RKO (cell line): Measurements from ENCODE around the gene SLC43A2.
"Not testable (repeated sequence)": the region's sequence is repeated elsewhere in the genome, so short reads cannot be mapped to it uniquely, and the experiment has no call there.

Experiments used
- DNase-seq: peaks from one replicate; pipeline ENCODE4 v3.0.0-alpha.2; 2016; ENCODE audit warnings: low spot score

Gene SLC43A2

DNA sequence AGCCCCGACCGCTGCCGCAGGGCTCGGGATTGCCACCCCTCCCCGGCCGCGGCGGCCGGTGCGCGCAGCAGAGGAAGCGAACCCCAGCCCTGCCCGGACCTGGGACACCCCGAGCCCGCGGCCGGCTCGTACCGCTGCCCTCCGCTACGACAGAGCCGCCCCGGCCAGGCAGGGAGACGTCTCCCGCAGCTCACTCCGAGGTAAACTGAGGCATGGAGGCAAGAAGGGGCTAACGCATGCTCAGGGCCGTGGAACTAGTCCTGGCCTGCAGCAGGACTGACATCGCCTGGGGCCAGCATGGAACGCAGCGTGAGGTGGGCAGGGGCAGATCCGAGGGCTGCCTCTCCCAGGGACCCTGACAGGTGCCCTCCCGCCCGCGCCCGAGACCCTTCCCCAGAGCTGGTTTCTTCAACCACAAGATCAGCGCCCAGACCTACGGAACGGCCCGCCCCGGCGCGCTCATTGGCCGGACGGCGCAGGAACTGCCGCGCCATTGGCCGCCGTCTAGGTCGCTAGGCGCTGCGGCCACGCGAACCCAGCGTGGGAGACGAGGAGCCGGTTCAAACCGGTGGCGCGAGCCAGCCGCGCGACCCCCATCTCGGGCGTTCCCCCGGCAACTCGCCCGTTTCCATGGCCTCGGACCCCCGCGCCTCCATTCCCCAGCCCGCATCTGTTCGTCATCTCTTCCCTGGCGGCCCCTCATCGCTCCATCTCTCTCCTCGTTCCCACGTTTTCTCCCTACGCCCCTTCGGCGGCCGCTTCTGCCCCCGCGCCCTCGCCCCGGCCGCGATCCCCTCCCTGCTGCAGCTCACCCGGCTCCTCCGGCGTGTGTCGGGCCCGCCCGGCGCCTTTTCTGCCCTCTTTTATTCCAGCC, at the start of gene SLC43A2:
Gene SLC43A2, minus strand, starts transcription at position 853 of the 874 bp plus-strand sequence. CDS start 960 bp downstream, outside the sequence.
- DNase-seq = peak; percentile 87

- no peak for DNase-seq
These were observed 47.8 kb upstream of the SLC43A2 start for GRCh38 chr17:1676401-1676800.

GRCh38 chr17:1673041-1673785, 44.6 kb upstream of the SLC43A2 start:
- no peak for DNase-seq

- DNase-seq = not testable (repeated sequence)
These were observed 35.3 kb upstream of the SLC43A2 start for GRCh38 chr17:1663934-1664333.

DNA sequence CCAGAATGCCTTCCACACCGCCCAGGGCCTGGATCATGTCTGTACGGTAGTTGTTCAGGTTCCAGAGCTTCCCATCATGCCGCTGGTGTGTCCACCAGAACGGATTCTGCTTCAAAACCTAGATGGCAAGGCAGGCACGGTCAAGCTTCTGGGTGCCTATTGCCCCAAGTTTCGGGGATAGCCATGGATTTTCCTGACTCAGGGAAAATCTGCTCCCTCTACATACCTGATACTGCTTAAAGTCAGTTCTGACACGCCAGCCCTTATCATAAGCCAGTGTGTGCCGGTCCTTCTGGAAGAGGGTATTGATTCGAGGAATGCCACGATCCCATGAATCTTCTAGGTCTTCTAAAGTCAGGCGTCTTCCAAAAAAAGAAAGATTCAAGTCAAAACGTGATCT, 32.4 kb upstream of the SLC43A2 start:
- no peak for DNase-seq

- no peak for DNase-seq
These were observed 29.5 kb upstream of the SLC43A2 start for GRCh38 chr17:1658100-1658499.

- no peak for DNase-seq
These were observed 25.1 kb upstream of the SLC43A2 start for GRCh38 chr17:1653735-1654134.

DNA sequence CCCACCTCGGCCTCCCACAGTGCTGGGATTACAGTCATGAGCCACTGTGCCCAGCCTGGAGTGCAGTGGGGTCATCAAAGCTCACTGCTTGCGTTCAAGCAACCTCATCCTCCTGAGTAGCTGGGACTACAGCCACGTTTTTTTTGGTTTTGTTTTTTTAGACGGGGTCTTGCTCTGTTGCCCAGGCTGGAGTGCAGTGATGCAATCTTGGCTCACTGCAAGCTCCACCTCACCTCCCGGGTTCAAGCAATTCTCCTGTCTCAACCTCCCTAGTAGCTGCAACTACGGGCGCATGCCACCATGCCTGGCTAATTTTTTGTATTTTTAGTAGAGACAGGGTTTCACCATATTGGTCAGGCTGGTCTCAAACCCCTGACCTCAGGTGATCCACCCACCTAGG, 24.2 kb upstream of the SLC43A2 start:
- not testable (repeated sequence) for DNase-seq

GRCh38 chr17:1651559-1651844, 22.9 kb upstream of the SLC43A2 start:
- DNase-seq = no peak

- no peak for DNase-seq
These were observed 22.3 kb upstream of the SLC43A2 start for GRCh38 chr17:1650731-1651558.

- DNase-seq = peak; percentile 72
These were observed 21.3 kb upstream of the SLC43A2 start, which contains the start of gene RILP for GRCh38 chr17:1649844-1650501. TSS of gene RILP (minus strand) at chr17:1649866. CDS start at chr17:1649804, 62 bp downstream.

GRCh38 chr17:1648963-1649843, 20.6 kb upstream of the SLC43A2 start:
- DNase-seq = peak; percentile 91

DNA sequence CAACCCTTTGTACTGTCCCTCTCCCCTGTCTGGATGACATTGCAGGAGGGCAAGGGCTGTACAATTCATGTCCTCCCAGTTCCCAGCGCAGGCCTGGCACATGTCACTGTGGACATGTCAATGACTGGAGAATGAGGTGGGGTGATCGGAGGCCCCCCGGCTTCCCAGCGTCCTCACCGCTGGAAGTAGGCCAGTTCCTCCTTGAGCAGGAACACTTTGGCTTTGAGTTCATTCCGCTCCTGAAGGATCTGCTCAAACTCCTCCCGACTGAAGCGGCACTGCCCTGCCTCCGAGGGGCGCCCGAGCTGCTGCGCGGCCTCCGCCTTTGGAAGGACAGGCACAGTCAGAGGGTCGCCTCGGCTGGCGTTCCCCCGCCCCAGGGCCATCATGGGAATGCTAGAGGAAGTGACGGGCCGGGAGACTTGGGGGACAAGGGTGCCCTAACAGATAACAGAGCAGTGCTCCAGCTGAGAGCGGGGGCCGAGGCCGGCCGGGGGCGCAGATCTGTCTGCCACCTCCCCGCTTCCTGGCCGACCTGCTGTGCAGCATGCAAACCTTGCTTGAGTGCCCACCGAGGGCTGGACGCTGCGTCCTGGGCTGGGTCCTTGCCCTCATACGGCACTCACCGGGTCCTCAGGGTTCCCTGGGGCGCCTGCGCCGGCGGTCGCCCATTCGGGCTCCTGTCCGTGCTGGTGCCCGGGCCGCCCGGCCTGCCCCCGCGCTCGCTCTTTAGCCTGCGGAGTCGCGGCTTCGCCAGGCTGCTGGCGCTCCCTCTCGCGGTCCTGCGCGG, 19.7 kb upstream of the SLC43A2 start:
- DNase-seq = peak; percentile 93

GRCh38 chr17:1647802-1648171, 19.2 kb upstream of the SLC43A2 start:
- DNase-seq = no peak

GRCh38 chr17:1646199-1646875, 17.7 kb upstream of the SLC43A2 start:
- no peak for DNase-seq

DNA sequence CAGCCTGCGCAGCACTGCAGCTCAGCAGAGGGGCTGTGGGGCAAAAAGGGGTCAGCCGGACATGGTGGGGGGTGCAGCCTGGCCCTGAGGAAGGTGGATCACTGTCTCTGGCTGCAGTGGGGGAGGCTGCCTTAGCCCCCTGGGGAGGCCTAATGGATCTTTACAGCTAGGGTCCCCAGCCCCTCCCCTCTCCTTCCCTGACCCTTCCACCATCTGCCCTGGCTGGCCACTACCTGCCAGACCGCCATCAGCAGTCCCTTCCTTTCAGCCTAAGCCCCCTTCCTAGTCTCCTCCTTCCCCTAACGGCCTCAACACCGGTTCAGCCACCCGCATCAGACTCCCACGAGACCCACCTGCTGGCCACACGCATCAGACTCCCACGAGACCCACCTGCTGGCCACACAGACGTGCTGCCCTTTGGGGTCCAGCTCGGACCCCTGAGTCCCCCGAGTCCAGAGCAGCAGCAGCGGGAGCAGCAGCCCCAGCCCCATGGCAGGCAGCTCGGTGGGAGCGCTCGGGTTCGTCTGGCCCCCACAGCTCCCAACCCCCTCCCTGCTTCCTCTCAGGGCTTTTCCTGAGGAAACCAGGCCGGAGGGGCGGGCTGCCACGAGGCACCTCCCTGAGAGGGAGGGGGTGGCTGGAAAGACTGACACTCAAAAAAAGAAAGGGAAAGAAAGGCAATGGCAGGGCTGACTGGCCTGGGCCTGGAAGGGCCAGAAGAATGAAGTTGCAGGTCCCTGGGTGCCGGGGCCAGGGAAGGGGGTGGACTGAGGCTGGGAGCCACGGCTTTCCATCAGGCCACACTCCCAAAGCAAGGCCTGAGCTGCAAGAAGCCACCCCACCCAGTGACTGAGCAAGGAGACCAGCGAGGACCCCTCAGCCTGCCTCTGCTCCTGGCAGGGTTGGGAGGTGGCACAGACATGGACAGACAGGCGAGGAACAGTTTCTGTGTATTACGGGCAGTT, 16.9 kb upstream of the SLC43A2 start, which contains the start of gene SCARF1:
Gene SCARF1, minus strand, starts transcription at position 526 of the 965 bp plus-strand sequence. Its CDS starts 35 bp downstream, at position 491.
- DNase-seq = peak; percentile 77

GRCh38 chr17:1644493-1645206, 16.0 kb upstream of the SLC43A2 start:
- DNase-seq = peak; percentile 92
